ENCODE data around the gene PRR29. TPM values are rescaled to one million over a fixed set of nuclear protein-coding genes. Genes with fewer than 3 reads are reported as not detected.
A peak's percentile ranks its signal among the peaks of the same experiment; 100 is the strongest.

Gene PRR29
- total RNA-seq, 4 donors from 2014 or later: 1.7 to 5.6 (median 4.2) TPM

- no peaks in the 10 kb centered on the region for H3K36me3 ChIP-seq
- H3K9me3 ChIP-seq: no peaks in the 10 kb centered on the region
- H3K27ac ChIP-seq: peak overlapping the region in 2 of 3 donors; percentile 18
- intact Hi-C loops (cut with DNase I): no loop called here
- no peak overlapping the region for H3K4me3 ChIP-seq (replicated peaks in 1 of 3)
- H3K27me3 ChIP-seq: no peaks in the 10 kb centered on the region
- no peak for TF ChIP-seq POLR2A (IDR thresholded peaks at IDR 0.05)
- TF ChIP-seq CTCF (IDR thresholded peaks at IDR 0.05): no peak
- WGBS, 2 donors: 71 to 85% methylated on average over 7 of the region's 7 CpGs
- peaks cover 6 to 25% of the 10 kb centered on the region in 2 donors for H3K4me1 ChIP-seq
- DNase-seq: no peak
Observed at GRCh38 chr17:63960430-63960829, 37.7 kb upstream of the PRR29 start.

- peak; percentile 81 to 85 for DNase-seq
- Histone ChIP-seq H3K9me3 (no peaks in the 10 kb centered on the region), H3K27ac (peak overlapping the region in 2 of 3 donors; percentile 62 to 68), H3K36me3 (no peaks in the 10 kb centered on the region), H3K27me3 (no peaks in the 10 kb centered on the region), H3K4me3 (replicated peaks in 1 of 3) (no peak overlapping the region), H3K4me1 (peaks cover 6 to 25% of the 10 kb centered on the region in 2 donors)
- 17% methylated on average over 31 to 35 of the region's 37 CpGs for WGBS, 2 donors
- intact Hi-C loops (cut with DNase I): no loop called here
- TF ChIP-seq POLR2A (IDR thresholded peaks at IDR 0.05): peak in 1 of 2 donors; percentile 13
- no peak for TF ChIP-seq CTCF (IDR thresholded peaks at IDR 0.05)
Observed at GRCh38 chr17:63961355-63962212, 36.6 kb upstream of the PRR29 start.

DNA sequence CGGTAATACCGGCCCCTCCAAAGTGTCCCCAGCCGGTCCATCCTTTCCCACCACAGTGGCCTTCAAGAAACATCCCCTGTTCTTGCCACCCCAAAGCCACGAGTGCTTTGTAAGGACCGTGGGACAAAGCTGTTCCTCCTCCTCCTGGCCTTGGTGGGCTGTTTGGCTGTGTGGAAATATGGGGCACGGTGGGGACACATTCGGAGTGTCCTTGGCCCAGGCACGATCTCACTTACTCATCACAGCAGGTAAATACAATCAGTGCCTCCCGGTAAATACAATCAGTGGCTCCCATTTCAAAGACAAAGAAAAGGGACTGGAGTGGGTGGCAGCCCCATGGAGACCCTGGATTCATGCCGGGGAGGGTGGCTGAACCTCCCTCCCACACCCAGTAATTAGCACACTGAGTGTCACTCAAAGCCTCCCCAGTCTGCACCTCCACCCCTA lies 35.8 kb upstream of the PRR29 start:
- H3K27ac ChIP-seq: peak overlapping the region; percentile 44 to 68 (median 62)
- no peaks in the 10 kb centered on the region for H3K27me3 ChIP-seq
- H3K4me1 ChIP-seq: peaks cover 6 to 25% of the 10 kb centered on the region in 2 donors
- 60 to 100% methylated on average over 2 to 10 of the region's 10 CpGs for WGBS, 2 donors
- H3K4me3 ChIP-seq (replicated peaks in 1 of 3): no peak overlapping the region
- no peak for DNase-seq
- H3K9me3 ChIP-seq: no peaks in the 10 kb centered on the region
- intact Hi-C loops (cut with DNase I): no loop called here
- no peak for TF ChIP-seq POLR2A (IDR thresholded peaks at IDR 0.05)
- no peak for TF ChIP-seq CTCF (IDR thresholded peaks at IDR 0.05)
- no peaks in the 10 kb centered on the region for H3K36me3 ChIP-seq

DNA sequence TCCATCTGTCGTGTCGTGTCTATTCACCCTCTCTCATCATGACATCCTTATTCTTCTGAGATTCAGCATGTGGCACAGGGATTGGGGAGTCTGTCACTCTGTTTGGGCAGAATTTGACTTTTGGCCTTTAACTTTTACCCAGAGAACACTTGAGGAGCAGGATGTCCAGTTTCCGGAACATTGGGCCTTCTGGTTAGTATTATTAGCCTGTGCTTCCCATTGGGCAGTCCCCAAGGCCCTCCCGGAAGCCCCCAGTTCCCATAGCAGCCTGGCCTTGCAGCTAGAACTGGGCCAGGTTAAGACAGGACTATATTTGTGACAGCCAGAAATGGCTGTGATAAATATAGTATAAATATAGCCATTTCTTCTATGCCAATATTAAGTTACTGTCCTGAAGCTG lies 35.0 kb upstream of the PRR29 start:
- H3K4me3 ChIP-seq (replicated peaks in 1 of 3): no peak overlapping the region
- peaks cover 6 to 25% of the 10 kb centered on the region in 2 donors for H3K4me1 ChIP-seq
- intact Hi-C loops (cut with DNase I): no loop called here
- peak overlapping the region; percentile 57 to 73 (median 62) for H3K27ac ChIP-seq
- no peak for TF ChIP-seq POLR2A (IDR thresholded peaks at IDR 0.05)
- no peaks in the 10 kb centered on the region for H3K9me3 ChIP-seq
- H3K36me3 ChIP-seq: no peaks in the 10 kb centered on the region
- no peaks in the 10 kb centered on the region for H3K27me3 ChIP-seq
- DNase-seq: no peak
- 82 to 83% methylated on average over 4 of the region's 4 CpGs for WGBS, 2 donors

DNA sequence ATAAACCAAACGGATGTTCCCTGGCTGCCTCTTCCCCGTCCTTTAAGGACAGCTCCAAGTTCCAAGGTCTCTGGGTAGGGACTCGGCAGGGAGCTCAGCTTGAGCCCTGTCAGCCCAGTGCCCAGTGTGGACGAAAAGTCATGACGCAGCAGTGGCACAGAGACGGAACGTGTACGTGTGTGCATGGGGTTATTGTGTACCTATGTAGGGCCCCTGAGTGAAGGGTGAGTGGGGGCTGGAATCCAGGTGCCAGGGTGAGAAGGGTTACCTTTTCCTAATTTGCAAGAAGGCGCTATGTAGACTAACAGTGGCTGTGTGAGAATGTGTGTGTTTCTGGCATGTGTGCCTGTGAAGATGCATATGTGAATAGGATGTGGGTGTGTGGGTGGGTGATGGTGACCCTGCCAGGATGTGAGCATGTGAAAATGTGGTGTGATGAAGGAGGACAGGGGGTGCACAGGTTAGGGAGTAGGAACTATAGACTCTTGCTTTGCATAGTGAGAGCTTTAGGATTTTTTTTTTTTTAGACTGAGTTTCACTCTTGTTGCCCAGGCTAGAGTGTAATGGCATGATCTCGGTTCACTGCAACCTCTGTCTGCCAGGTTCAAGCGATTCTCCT lies 31.4 kb upstream of the PRR29 start:
- 87 to 89% methylated on average over 11 of the region's 11 CpGs for WGBS, 2 donors
- Histone ChIP-seq H3K4me3 (replicated peaks in 1 of 3) (no peak overlapping the region), H3K27me3 (no peaks in the 10 kb centered on the region), H3K4me1 (peaks cover 2 to 17% of the 10 kb centered on the region in 2 donors), H3K9me3 (no peaks in the 10 kb centered on the region), H3K36me3 (no peaks in the 10 kb centered on the region), H3K27ac (no peak overlapping the region)
- TF ChIP-seq POLR2A (IDR thresholded peaks at IDR 0.05) (no peak), CTCF (IDR thresholded peaks at IDR 0.05) (no peak)
- intact Hi-C loops (cut with DNase I): no loop called here
- no peak for DNase-seq
